Measurements from ENCODE around the gene CSKMT. TPM values are rescaled to one million over a fixed set of nuclear protein-coding genes. Genes with fewer than 3 reads are reported as not detected.

CSKMT gene
- total RNA-seq, 4 donors from 2014 or later, result 1.1 to 10.5 (median 7.0) TPM

- H3K4me3 ChIP-seq, result peak overlapping the region; percentile 57 to 76 (median 71)
- peaks cover 28 to 53% (median 31%) of the 10 kb centered on the region in 3 donors for H3K4me1 ChIP-seq
- intact Hi-C loops (cut with DNase I), result no loop called here
- TF ChIP-seq POLR2A (IDR thresholded peaks at IDR 0.05), result no peak
- no peak for TF ChIP-seq CTCF (IDR thresholded peaks at IDR 0.05)
- 44 to 49% methylated on average over 6 of the region's 7 CpGs for WGBS, 2 donors
- no peaks in the 10 kb centered on the region for H3K27me3 ChIP-seq
- no peaks in the 10 kb centered on the region for H3K9me3 ChIP-seq
- H3K27ac ChIP-seq, result peak overlapping the region; percentile 76 to 89 (median 82)
- no peak for DNase-seq
- H3K36me3 ChIP-seq, result peaks cover 0 to 28% (median 0%) of the 10 kb centered on the region in 3 donors
These were observed 40.3 kb downstream of the CSKMT start for GRCh38 chr11:62705413-62705812.

- no peak for TF ChIP-seq CTCF (IDR thresholded peaks at IDR 0.05)
- peak in 2 of 4 donors; percentile 24 to 50 for TF ChIP-seq POLR2A (IDR thresholded peaks at IDR 0.05)
- intact Hi-C loops (cut with DNase I), result no loop called here
- Histone ChIP-seq H3K27ac (peak overlapping the region; percentile 76 to 89 (median 82)), H3K27me3 (no peaks in the 10 kb centered on the region), H3K9me3 (no peaks in the 10 kb centered on the region), H3K4me3 (peak overlapping the region; percentile 57 to 76 (median 71)), H3K36me3 (peaks cover 0 to 31% (median 0%) of the 10 kb centered on the region in 3 donors), H3K4me1 (peaks cover 28 to 58% (median 33%) of the 10 kb centered on the region in 3 donors)
- peak; percentile 68 for DNase-seq
- WGBS, 2 donors, result 10 to 39% methylated on average over 3 to 29 of the region's 73 CpGs
These were observed 41.1 kb downstream of the CSKMT start for GRCh38 chr11:62705880-62706849.

GRCh38 chr11:62706850-62707247 is 41.7 kb downstream of the CSKMT start:
- Histone ChIP-seq H3K4me3 (peak overlapping the region in 3 of 4 donors; percentile 71 to 76 (median 71)), H3K27ac (peak overlapping the region; percentile 76 to 89 (median 82)), H3K9me3 (no peaks in the 10 kb centered on the region), H3K27me3 (no peaks in the 10 kb centered on the region), H3K36me3 (peaks cover 0 to 31% (median 0%) of the 10 kb centered on the region in 3 donors), H3K4me1 (peaks cover 28 to 58% (median 33%) of the 10 kb centered on the region in 3 donors)
- WGBS, 2 donors, result 72 to 73% methylated on average over 8 of the region's 8 CpGs
- DNase-seq, result no peak
- intact Hi-C loops (cut with DNase I), result no loop called here
- TF ChIP-seq CTCF (IDR thresholded peaks at IDR 0.05) (no peak), POLR2A (IDR thresholded peaks at IDR 0.05) (no peak)

GRCh38 chr11:62707277-62707861 is 42.3 kb downstream of the CSKMT start, which contains the start of the genes BSCL2 and GNG3:
BSCL2 (minus strand) TSS chr11:62707424; CDS start chr11:62707195, 229 bp downstream.
GNG3 (plus strand) TSS chr11:62707676; CDS start chr11:62708296, 620 bp downstream.
- no peak for DNase-seq
- WGBS, 2 donors, result 83 to 86% methylated on average over 4 to 7 of the region's 10 CpGs
- intact Hi-C loops (cut with DNase I), result no loop called here

More at GRCh38 chr11:62707277-62707861, 42.3 kb downstream of the CSKMT start, which contains the start of the genes BSCL2 and GNG3:
- H3K27ac ChIP-seq, result peak within 1 kb of the TSS; percentile 90 to 99 (median 95)
- peak within 1 kb of the TSS; percentile 57 to 76 (median 71) for H3K4me3 ChIP-seq
- H3K27me3 ChIP-seq, result no peaks in the 10 kb centered on the region
- TF ChIP-seq POLR2A (IDR thresholded peaks at IDR 0.05), result no peak
- no peak for TF ChIP-seq CTCF (IDR thresholded peaks at IDR 0.05)
- no peaks in the 10 kb centered on the region for H3K9me3 ChIP-seq
- peaks cover 0 to 31% (median 0%) of the 10 kb centered on the region in 3 donors for H3K36me3 ChIP-seq
- peaks cover 28 to 58% (median 33%) of the 10 kb centered on the region in 3 donors for H3K4me1 ChIP-seq

All from esophagus squamous epithelium (tissue), 5 donors.